ENCODE results near the gene GALR3.
"Not testable (repeated sequence)": the region's sequence is repeated elsewhere in the genome, so short reads cannot be mapped to it uniquely, and the experiment has no call there.

Gene GALR3, protein sequence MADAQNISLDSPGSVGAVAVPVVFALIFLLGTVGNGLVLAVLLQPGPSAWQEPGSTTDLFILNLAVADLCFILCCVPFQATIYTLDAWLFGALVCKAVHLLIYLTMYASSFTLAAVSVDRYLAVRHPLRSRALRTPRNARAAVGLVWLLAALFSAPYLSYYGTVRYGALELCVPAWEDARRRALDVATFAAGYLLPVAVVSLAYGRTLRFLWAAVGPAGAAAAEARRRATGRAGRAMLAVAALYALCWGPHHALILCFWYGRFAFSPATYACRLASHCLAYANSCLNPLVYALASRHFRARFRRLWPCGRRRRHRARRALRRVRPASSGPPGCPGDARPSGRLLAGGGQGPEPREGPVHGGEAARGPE

DNA sequence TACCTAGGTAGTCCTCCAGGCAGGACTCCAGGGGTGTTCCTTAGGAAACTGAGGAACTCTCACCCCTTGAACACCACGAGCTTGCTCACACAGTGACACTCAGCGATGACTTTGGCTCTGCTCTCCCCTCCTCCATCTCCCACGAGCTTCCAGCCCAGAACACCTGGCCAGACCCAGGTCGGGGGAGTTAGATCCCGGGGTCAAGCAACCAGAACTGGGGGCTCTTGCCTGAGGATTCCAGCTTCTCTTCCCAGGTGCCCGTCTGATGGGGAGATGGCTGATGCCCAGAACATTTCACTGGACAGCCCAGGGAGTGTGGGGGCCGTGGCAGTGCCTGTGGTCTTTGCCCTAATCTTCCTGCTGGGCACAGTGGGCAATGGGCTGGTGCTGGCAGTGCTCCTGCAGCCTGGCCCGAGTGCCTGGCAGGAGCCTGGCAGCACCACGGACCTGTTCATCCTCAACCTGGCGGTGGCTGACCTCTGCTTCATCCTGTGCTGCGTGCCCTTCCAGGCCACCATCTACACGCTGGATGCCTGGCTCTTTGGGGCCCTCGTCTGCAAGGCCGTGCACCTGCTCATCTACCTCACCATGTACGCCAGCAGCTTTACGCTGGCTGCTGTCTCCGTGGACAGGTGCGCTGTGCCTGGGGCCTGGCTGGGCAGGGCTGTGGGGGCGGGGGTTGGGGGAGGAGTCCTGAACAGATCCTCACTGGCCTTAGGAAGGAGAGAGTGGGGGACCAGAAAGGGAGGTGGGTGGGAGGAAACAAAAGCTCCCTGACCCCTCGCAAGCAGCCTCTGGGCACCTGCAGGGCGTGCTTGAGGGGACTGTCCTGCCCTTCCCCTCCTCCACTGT lies at the start of gene GALR3:
GALR3 (plus strand) TSS at position 249 of the 852 bp plus-strand sequence; CDS start at position 274, 25 bp downstream.
- DNase-seq, result no peak

GRCh38 chr22:37774728-37775127 lies 48.5 kb upstream of the GALR3 start:
- DNase-seq, result no peak

DNA sequence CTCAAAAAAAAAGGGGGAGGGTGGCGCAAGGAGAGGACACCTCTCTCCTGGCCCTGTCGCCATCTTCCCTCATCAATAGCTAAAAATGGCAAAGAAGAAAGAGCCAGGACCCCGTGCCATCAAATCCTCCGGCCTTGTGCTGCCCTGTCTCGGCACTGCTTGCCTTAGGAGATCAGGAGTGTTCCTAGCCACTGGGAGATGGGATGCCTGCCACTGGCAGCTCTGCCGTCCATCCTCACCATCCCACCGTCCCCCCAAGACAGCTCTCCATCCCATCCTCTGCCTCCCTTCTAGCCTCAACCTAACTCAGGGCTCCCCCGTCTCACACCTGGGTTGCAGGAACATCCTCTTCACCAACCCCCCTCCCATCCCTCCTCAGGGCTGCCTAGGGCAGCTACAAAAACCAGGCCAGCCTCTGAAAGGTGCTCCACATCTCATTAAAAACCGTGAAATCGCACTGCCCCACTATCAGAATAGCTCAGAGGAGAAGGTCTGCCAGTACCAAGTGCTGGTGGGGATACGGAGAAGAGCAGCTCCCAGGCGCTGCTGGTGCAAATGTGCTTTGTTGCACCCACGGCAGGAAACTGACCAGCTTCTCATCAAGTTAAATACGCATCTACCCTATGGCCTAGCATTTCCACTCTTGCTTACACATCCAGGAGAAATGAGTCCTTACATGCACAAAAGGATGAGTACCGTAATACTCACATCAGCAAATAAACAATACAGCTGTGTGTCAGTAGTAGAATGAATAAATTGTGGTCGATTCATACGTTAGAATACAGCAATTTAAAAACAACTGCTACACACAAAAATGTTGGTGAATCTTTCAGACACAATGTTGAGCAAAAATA lies 47.2 kb upstream of the GALR3 start:
- DNase-seq, result no peak

GRCh38 chr22:37776639-37777005 lies 46.6 kb upstream of the GALR3 start:
- DNase-seq, result no peak

- DNase-seq, result no peak
Measured at GRCh38 chr22:37777122-37777687, 46.0 kb upstream of the GALR3 start.

DNA sequence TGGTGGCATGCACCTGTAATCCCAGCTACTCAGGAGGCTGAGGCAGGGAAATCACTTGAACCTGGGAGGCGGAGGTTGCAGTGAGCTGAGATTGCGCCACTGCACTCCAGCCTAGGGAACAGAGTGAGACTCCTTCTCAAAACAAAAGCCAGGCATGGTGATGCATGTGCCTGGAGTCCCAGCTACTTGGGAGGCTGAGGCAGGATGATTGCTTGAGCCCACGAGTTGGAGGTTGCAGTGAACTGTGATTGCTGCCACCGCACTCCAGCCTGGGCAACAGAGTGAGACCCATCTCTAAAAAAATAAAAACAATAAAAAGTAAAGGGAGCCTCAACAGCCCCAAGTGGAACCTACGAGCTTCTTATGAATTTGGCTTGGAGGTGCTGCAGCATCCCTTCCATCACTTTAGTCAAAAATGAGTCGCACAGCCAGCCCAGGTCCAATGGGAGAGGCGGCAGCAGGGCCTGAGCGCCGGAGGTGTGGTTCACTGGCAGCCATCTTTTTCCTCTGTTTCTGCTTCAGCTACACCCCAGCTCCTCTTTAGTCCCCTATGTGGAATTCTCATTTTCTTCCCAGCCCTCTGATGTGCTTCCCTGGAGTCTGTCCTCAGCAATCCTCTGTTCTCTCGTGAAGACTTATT lies 44.7 kb upstream of the GALR3 start:
- no peak for DNase-seq

DNA sequence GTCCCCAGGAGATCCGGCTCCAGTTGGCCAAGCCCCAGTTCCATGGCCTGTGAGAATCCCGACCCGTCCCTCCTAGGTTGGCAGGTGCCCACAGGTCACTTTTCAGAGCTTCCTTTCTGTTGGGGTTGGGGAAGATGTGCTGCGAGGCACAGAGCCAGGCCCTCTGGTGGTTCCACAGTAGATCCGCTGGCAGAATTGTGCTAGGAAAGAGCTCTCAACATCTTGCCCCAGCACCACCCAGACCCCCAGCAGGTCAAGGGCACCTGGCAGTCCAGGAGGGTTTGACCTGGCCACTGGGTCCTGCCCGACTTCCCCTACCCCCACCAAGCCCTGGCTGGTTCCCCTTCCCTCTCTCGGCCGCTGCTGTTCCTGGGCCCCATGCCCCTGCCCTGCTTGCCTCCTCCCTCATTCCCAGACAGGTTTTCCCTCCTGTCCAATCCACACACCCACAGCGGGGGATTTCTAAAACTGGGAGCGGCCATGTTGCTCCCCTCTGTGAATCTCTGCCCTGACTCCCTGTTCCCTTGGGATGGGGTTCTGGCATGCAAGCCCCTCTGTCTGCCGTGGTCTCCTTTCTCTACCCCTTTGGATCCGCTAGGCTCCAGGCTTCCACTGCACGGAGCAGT lies 41.6 kb upstream of the GALR3 start:
- no peak for DNase-seq

GRCh38 chr22:37782340-37783168 lies 40.6 kb upstream of the GALR3 start:
- no peak for DNase-seq

DNA sequence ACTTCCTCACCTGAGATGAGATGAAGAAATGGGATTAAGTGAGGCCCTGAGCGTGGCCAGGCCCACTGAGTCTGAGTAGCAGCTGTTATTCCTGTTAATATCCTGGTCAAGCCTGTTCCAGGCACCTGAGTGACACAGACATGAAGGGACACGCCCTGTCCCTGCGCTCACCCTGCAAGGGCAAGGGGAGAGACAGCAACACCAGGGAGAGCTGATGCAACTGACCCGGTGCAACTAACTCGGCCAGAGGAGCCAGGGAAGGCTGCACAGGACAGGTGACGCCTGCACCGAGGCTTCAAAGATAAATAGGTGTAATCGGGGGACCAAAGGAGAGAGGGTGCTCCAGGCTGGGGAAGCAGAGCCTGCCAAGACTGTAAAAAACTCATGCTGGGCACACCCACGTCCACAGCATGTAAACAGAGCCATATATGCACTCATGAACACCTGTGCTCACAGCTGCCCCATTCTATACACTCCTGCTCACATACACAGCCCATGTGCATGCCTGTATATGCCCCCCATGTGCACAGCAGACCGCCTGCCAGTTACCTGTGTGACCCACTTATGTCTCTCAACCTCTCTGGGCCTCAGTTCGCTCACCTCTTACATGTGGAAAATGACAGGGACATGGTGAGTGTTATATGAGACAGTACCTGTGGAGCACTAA lies 38.2 kb upstream of the GALR3 start:
- no peak for DNase-seq

DNA sequence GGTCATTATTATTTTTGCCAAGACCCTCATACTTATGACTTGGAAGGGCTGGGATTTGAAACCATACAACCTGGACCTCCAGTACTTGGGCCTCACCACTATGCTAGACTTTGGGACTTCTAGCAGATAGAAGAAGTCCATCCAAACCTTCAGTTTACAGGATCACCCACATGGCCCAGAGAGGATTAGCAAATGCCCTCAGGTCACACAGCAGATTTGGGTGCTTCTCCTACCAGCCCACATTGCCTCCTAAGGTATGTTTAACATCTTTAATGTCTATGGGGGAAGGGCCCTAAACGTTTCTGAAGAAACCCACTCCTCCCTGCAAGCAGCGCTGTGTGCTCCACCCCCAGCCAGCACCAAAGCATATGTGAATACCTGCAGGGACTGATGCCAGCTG lies 32.9 kb upstream of the GALR3 start:
- DNase-seq, result no peak

- no peak for DNase-seq
Measured at GRCh38 chr22:37792494-37792893, 30.7 kb upstream of the GALR3 start.

- no peak for DNase-seq
Measured at GRCh38 chr22:37794376-37794775, 28.8 kb upstream of the GALR3 start.

GRCh38 chr22:37796079-37796478 lies 27.1 kb upstream of the GALR3 start:
- no peak for DNase-seq

GRCh38 chr22:37797259-37797658 lies 25.9 kb upstream of the GALR3 start:
- not testable (repeated sequence) for DNase-seq

DNA sequence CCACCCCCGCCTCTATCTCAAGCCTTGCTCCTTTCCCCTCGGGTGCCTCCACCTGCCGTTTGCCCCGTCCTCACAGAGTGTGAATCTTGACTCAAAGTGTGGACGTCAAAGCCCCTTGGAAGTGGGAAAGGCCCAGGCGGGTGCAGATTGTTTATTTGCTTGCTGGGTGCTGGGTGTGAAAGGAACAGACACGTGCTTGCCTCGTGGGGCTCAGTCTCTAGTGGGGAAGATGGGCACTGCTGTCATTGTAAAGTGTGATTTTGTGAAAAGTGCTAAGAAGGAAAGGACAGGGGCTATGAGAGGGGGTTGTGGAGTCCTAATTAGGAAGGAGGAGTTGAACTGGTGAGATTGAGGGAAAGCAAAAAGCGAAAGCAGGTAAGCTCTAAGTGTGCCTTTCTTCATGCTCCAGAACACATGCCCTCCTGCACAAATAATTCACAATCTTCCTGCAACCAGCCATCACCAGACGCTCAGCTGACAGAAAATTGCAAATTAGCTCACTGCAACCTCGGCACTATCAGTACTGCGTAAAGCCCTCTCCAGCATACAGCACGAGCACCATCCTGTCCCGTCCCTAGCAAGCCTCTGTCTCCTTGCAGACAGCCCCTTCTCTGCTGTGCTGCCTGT lies 25.2 kb upstream of the GALR3 start:
- no peak for DNase-seq

GRCh38 chr22:37799979-37800378 lies 23.2 kb upstream of the GALR3 start:
- DNase-seq, result not testable (repeated sequence)

- DNase-seq, result peak; percentile 84
Measured at GRCh38 chr22:37801946-37802309, 21.3 kb upstream of the GALR3 start.

DNA sequence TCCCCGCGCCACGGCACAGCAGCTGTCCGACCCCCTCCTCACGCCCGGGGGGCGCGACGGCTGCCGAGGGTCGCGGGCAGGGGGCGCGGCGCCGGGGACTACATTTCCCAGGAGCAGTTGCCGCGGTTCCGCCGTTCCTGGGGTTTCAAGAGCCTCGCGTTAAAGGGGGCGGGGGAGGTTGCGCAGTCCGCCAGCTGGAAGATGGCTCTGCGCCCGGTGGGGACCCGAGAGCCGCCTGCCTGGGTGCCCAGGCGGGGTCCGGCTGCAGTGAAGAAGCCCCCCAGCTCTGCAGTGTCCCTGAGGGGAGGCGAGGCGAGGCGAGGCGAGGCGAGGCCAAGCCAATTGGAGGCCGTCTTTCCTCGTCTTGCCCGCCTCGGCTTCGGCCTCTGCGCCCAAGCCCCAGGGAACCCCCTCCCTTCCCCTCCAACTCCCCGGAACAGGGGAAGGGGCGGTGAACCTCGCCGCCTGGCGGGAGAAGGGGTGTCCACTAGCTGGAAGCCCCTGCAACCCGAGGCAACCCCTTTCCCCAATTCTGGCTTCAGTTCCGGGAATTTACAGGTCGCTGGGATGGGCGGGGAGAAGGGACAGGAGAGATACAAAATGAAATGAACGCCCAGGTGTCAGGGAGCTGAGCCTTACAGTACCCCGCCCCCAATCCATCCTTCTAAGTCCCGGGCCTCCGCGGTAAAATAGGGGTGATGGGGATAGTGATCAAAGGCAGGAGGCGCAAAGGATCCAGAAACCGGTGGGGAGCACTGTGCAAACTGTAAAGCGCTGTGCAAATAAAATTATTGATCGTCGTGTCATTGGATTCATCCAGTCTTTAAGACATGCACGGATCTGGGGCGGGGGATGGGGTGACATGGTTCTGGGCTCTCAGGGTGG lies 20.6 kb upstream of the GALR3 start:
- peak; percentile 91 for DNase-seq

DNA sequence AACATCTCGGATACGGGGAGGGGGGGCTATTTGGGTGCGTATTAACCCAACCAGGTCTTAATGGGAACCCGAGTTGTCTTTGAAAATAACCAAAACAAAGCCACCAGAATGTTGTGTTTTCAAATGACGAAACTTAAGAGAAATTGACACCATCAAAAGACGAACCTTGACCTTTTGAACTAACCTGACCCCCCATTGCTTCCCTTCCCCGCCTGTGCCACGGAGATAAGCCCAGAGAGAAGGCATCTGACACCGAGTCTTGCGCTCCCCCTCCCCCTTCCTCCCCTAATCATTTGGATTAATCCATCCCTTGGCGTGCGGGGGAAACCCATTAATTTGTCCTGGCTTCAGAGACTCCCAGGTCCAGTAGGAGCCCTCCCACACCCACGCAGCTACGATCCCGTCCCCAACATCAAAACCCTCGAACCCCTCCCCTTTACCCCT lies 20.0 kb upstream of the GALR3 start:
- DNase-seq, result no peak
